Measurements from ENCODE around the gene SHISA9. TPM values are rescaled to one million over a fixed set of nuclear protein-coding genes. Genes with fewer than 3 reads are reported as not detected.

Gene SHISA9
- total RNA-seq, 1 donor from 2014 or later, result 3.7 TPM

GRCh38 chr16:12925026-12925800 is 23.8 kb downstream of the SHISA9 start:
- H3K4me3 ChIP-seq (ENCODE audit: low read depth, low read length), result no peak overlapping the region
- TF ChIP-seq, protein P1, sequence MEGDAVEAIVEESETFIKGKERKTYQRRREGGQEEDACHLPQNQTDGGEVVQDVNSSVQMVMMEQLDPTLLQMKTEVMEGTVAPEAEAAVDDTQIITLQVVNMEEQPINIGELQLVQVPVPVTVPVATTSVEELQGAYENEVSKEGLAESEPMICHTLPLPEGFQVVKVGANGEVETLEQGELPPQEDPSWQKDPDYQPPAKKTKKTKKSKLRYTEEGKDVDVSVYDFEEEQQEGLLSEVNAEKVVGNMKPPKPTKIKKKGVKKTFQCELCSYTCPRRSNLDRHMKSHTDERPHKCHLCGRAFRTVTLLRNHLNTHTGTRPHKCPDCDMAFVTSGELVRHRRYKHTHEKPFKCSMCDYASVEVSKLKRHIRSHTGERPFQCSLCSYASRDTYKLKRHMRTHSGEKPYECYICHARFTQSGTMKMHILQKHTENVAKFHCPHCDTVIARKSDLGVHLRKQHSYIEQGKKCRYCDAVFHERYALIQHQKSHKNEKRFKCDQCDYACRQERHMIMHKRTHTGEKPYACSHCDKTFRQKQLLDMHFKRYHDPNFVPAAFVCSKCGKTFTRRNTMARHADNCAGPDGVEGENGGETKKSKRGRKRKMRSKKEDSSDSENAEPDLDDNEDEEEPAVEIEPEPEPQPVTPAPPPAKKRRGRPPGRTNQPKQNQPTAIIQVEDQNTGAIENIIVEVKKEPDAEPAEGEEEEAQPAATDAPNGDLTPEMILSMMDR (conservative IDR thresholded peaks at IDR 0.05; ENCODE audit: low read depth, low read length), result no peak
- DNase-seq (ENCODE audit: low read depth), result no peak

GRCh38 chr16:12927591-12927990 is 26.2 kb downstream of the SHISA9 start:
- TF ChIP-seq, protein P1 (conservative IDR thresholded peaks at IDR 0.05; ENCODE audit: low read depth, low read length), result no peak
- DNase-seq (ENCODE audit: low read depth), result no peak
- no peak overlapping the region for H3K4me3 ChIP-seq (ENCODE audit: low read depth, low read length)

- DNase-seq (ENCODE audit: low read depth), result no peak
- H3K4me3 ChIP-seq (ENCODE audit: low read depth, low read length), result no peak overlapping the region
Measured at GRCh38 chr16:12930881-12931280, 29.5 kb downstream of the SHISA9 start.

DNA sequence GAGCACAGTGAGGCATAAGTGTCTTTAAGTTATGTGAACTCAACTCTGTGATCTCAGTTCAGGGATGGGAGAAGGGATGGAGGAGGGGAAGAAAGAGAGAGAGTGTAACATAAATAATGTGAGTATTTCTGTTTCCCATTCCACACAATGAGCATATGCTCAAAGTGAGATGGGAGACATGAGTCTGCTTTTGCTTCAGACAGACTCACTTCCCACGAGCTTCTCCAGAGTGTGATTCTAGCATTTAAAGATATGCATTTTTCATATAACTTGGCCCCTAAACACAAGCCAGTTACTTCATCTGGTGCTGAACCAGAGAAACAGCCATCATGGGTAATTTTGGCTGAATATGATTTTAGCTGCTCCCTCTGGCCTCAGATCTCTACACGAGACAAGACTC is 35.0 kb downstream of the SHISA9 start:
- H3K4me3 ChIP-seq (ENCODE audit: low read depth, low read length), result no peak overlapping the region
- TF ChIP-seq, protein P1 (conservative IDR thresholded peaks at IDR 0.05; ENCODE audit: low read depth, low read length), result no peak
- no peak for DNase-seq (ENCODE audit: low read depth)

More at GRCh38 chr16:12930881-12931280, 29.5 kb downstream of the SHISA9 start:
- TF ChIP-seq, protein P1 (conservative IDR thresholded peaks at IDR 0.05; ENCODE audit: low read depth, low read length), result no peak

- no peak overlapping the region for H3K4me3 ChIP-seq (ENCODE audit: low read depth, low read length)
- no peak for DNase-seq (ENCODE audit: low read depth)
- TF ChIP-seq, protein P1 (conservative IDR thresholded peaks at IDR 0.05; ENCODE audit: low read depth, low read length), result no peak
Measured at GRCh38 chr16:12941896-12942295, 40.5 kb downstream of the SHISA9 start.

DNA sequence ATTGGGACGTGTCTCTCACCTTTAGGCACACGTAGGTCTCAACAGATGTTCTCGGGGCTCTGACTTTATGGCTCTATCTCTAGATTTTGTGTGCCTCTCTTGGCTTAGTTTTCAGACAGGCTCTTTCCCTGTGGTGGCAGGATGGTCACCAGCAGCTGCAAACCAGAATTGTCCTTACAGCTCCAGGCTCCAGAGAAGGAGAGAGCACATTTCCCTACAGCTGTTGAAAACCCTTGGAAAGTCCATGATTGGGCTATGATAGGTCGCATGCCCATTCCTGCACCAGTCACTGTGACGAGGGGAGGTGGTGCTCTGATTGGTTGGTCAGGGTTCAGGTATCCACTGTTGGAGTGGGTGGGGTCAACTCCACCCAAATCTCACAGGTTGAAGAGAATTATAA is 41.5 kb downstream of the SHISA9 start:
- TF ChIP-seq, protein P1 (conservative IDR thresholded peaks at IDR 0.05; ENCODE audit: low read depth, low read length), result no peak
- no peak overlapping the region for H3K4me3 ChIP-seq (ENCODE audit: low read depth, low read length)
- no peak for DNase-seq (ENCODE audit: low read depth)

DNA sequence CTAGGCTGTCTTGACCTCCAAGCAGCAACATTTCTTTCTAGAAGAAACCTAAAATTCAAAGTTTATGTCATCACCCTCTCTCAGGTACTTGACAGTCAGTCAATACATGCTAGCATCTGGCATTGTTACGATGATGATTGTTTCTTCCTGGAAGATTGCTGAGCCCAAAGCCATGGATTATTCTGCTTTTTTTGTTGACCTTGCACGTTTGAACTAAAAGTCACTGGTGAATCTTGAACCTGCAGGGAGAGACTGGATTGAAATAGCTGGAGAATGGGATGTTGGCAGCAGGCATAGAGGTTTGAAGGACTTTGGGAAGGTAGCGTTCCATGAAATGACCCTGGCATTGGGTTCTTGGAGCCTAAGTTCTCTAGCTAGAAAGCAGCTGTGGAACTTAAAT is 42.9 kb downstream of the SHISA9 start:
- DNase-seq (ENCODE audit: low read depth), result no peak
- H3K4me3 ChIP-seq (ENCODE audit: low read depth, low read length), result no peak overlapping the region
- TF ChIP-seq, protein P1 (conservative IDR thresholded peaks at IDR 0.05; ENCODE audit: low read depth, low read length), result no peak
